Endothelial cell of hepatic sinusoid (primary cell): Measurements from ENCODE around the gene SPTBN4.
"Not testable (repeated sequence)": the region's sequence is repeated elsewhere in the genome, so short reads cannot be mapped to it uniquely, and the experiment has no call there.

Source experiments
- in situ Hi-C: cut with HindIII; loops from 2 replicates; pipeline ENCODE4 v1.10.0; 2017; ENCODE audit warnings: low sequenced_read_pairs

The SPTBN4 gene

GRCh38 chr19:40612831-40613689, 146.3 kb downstream of the SPTBN4 start:
- in situ Hi-C loops, result loop anchor here (10.0 kb wide), 1 partner anchor 168 kb away; the partner anchor contains the start of gene SERTAD3

DNA sequence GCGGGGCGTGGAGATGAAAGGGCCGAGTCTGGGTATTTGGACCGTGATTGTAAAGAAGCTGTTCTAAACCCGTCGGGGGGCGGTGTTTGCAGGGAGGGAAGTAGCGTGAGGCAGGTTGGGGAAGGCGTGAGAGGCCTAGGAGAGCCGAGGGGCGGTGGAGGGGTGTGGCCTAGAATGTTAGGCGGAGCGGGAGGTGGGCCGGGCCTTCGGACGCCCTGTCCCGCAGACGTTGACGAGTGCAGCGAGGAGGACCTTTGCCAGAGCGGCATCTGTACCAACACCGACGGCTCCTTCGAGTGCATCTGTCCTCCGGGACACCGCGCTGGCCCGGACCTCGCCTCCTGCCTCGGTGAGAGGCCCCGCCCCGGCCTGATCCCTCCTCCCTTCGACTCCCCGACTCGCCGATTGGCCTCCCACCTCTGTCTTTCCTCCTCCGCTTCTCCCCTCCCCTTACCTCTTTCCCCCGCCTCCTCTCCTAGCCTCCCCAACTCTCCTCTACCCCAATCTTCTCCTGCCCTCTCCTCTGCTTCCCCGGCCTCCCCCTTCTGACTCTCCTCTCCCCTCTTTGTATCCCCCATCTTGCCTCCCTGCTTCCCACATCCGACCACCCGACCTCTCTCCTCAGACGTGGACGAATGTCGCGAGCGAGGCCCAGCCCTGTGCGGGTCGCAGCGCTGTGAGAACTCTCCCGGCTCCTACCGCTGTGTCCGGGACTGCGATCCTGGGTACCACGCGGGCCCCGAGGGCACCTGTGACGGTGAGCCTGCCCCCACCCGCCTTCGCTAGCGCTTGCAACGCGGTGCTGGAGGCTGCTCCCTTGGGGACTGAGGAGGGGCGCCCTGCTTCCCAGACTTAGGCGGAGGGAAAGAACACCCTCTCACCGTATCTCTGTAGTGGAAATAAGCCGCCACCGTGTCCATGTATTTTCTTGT, 147.2 kb downstream of the SPTBN4 start:
- in situ Hi-C loops, result loop anchor here (10.0 kb wide), 1 partner anchor 169 kb away; the partner anchor contains the start of gene SERTAD3

DNA sequence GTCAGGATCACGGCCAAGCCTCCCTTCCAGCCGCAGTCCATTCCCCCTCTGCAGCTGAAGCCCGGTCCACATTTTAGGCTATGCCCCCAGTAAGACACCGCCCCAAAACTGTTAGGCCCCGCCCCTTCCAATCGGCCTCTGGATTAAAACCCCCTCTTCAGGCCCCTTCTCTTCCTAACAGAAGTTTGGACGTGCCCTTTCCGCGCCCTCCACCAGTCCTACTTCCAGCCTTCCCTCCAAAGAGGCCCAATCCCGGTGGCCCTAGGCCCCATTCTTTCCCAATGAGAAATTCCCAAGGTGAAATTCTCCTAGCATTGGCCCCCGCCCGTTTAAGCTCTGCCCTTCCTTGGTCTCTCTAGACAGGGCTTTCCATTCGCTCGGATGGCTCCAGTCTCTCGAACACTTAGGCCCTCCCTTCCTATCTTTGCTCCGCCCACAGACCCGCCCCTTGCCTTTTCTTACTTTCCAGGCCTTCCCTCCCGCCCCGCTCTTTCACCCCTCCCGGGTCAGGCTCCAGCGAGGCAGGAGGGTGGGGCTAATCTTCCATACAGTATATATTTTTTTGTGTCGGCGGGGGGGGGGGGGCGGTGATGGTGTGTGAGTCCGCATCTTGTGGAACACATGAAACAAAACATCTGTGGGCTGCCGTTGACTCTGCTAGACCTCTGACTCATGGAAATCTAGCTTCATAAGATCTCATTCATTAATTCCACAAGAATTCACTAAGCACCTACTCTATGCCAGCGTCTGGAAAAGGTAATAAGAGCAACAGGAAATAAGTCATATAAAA, 148.0 kb downstream of the SPTBN4 start:
- in situ Hi-C loops, result loop anchor here (10.0 kb wide), 1 partner anchor 170 kb away; the partner anchor contains the start of gene SERTAD3

DNA sequence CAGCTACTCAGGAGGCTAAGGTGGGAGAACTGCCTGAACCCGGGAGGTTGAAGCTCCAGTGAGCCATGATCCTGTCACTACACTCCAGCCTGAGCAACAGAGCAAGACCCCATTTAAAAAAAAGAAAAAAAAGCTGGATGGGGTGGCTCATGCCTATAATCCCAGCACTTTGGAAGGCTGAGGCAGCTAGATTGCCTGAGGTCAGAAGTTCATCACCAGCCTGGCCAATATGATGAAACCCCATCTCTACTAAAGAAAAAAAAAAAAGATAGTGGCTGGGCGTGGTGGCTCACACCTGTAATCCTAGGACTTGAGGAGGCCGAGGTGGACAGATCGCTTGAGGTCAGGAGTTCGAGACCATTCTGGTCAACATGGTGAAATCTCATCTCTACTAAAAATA, 149.4 kb downstream of the SPTBN4 start:
- in situ Hi-C loops, result loop anchor here (10.0 kb wide), 1 partner anchor 171 kb away; the partner anchor contains the start of gene SERTAD3

DNA sequence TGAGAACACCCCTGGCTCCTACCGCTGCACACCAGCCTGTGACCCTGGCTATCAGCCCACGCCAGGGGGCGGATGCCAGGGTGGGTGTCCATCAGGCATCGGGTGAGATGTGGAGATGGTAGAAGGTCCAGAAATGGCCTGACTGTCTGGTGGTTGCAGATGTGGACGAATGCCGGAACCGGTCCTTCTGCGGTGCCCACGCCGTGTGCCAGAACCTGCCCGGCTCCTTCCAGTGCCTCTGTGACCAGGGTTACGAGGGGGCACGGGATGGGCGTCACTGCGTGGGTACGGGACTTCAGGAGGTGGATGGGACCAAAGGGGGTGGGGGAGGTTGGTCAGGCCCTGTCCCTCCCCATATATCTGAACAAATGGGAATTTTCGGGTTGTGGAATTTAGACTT, 150.1 kb downstream of the SPTBN4 start:
- in situ Hi-C loops, result loop anchor here (10.0 kb wide), 1 partner anchor 172 kb away; the partner anchor contains the start of gene SERTAD3

DNA sequence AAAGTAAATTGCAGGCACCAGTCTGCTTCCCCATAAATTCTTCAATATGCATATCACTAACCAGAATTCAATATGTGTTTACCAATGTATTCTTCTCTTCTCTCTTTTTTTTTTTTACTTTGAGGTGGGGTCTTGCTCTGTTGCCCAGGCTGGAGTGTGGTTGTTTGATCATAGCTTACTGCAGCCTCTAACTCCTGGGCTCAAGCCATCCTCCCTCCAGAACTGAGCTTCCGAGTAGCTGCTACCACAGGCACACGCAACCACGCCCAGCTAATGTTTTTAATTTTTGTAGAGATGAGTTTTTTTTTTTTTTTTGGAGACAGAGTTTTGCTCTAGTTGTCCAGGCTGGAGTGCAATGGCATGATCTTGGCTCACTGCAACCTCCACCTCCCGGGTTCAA, 151.2 kb downstream of the SPTBN4 start:
- in situ Hi-C loops, result loop anchor here (10.0 kb wide), 1 partner anchor 173 kb away; the partner anchor contains the start of gene SERTAD3

GRCh38 chr19:40619333-40620160, 152.7 kb downstream of the SPTBN4 start:
- in situ Hi-C loops, result loop anchor here (10.0 kb wide), 1 partner anchor 175 kb away; the partner anchor contains the start of gene SERTAD3

GRCh38 chr19:40620161-40620485, 153.3 kb downstream of the SPTBN4 start:
- in situ Hi-C loops, result no loop called here

DNA sequence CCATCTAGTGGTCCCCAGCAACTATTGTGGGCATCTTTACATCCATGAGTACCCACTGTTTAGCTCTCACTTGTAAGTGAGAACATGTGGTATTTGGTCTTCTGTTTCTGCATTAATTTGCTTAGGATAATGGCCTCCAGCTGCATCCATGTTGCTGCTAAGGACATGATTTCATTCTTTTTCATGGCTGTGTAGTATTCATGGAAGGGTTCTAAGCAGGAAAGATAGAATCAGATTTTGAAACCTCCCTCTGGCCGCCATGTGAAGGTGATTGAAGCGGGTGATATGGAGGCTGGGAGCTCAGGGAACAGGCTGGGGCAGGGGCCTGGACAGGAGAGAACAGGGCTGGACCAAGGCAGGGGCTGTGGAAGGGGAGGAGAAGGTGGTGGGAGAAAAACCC, 154.5 kb downstream of the SPTBN4 start:
- in situ Hi-C loops, result no loop called here

GRCh38 chr19:40621966-40622772, 155.4 kb downstream of the SPTBN4 start:
- in situ Hi-C loops, result no loop called here

- in situ Hi-C loops, result no loop called here
Observed at GRCh38 chr19:40622773-40623075, 155.9 kb downstream of the SPTBN4 start.

- in situ Hi-C loops, result no loop called here
Observed at GRCh38 chr19:40623403-40624251, 156.8 kb downstream of the SPTBN4 start.

DNA sequence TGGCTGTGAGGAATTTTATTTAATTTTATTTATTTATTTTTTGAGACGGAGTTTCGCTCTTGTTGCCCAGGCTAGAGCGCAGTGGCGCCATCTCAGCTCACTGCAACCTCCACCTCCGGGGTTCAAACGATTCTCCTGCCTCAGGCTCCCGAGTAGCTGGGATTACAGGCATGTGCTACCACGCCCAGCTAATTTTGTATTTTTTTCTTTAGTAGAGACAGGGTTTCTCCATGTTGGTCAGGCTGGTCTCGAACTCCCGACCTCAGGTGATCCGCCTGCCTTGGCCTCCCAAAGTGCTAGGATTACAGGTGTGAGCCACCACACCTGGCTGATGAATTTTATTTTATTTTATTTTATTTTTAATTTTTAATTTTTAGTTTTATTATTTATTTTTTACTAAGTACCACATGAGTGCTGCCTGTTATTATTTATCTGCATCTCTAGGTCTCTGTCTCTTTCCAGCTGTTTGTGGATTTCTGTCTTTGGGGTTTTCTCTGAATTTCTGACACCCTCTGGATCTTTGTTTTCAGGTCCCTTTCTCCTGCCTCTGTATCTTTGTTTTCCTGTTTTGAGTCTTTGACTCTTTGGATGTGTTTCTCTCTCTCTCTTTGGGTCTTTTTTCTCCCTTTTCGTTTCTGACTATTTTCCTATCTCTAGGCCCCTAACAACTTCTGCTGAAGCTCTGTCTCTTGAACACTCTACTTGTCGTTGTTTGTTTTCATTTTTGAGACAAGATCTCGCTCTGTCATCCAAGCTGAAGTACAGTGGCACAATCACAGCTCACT, 157.8 kb downstream of the SPTBN4 start:
- in situ Hi-C loops, result not testable (repeated sequence)

- in situ Hi-C loops, result no loop called here
Observed at GRCh38 chr19:40625406-40626120, 158.8 kb downstream of the SPTBN4 start.
